GM21447 (cell line): ENCODE results near the gene TMEM131.
"Not testable (repeated sequence)": the region's sequence is repeated elsewhere in the genome, so short reads cannot be mapped to it uniquely, and the experiment has no call there.

Experiments used
- ATAC-seq: cut with Tn5 transposase; IDR thresholded peaks from one replicate; pipeline ENCODE4 v1.9.1; 2021; ENCODE audit not compliant: unreplicated experiment

Gene TMEM131, protein sequence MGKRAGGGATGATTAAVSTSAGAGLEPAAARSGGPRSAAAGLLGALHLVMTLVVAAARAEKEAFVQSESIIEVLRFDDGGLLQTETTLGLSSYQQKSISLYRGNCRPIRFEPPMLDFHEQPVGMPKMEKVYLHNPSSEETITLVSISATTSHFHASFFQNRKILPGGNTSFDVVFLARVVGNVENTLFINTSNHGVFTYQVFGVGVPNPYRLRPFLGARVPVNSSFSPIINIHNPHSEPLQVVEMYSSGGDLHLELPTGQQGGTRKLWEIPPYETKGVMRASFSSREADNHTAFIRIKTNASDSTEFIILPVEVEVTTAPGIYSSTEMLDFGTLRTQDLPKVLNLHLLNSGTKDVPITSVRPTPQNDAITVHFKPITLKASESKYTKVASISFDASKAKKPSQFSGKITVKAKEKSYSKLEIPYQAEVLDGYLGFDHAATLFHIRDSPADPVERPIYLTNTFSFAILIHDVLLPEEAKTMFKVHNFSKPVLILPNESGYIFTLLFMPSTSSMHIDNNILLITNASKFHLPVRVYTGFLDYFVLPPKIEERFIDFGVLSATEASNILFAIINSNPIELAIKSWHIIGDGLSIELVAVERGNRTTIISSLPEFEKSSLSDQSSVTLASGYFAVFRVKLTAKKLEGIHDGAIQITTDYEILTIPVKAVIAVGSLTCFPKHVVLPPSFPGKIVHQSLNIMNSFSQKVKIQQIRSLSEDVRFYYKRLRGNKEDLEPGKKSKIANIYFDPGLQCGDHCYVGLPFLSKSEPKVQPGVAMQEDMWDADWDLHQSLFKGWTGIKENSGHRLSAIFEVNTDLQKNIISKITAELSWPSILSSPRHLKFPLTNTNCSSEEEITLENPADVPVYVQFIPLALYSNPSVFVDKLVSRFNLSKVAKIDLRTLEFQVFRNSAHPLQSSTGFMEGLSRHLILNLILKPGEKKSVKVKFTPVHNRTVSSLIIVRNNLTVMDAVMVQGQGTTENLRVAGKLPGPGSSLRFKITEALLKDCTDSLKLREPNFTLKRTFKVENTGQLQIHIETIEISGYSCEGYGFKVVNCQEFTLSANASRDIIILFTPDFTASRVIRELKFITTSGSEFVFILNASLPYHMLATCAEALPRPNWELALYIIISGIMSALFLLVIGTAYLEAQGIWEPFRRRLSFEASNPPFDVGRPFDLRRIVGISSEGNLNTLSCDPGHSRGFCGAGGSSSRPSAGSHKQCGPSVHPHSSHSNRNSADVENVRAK (N-terminal part only)

DNA sequence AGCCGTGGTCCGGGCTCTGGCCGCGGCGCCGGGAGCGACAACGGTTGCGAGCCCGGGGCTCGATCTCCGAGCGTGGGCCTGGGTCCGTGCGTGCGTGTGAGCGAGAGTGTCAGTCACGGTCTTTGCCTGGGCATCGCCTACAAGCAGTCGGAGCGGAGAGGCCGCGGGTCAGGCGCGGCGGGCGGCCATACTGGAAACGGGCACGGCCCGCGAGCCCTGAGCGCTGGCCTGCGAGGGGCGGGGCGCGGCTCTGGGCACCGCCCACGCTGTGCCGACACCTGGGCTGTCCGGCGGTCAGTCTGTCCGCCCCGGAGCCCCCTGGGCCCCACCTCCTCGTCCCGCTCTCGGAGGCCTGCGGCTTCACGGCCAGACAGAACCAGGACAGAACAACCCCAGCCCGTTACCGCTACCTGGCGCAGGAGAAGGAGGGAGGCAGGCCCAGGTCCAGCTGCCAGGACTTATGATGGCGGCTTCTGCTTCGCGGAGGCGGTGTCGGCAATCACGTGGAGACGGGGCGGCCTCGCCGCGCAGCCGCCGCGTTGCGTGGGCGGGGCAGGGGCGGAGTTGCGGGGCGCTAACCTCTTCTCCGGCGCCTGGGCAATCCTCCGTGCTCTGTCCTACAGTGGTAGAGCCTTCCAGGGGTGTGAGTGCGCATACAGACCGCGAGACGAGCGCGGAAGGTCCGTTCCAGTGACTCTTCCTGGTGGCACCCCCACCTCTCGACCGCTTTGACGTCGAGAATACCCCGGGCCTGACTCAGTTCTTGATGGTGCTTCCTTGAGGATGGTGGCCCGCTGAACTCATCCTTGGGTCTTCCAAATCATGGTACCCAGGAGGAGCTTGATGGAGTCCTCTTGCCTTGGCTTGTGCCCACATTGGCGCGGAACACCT is at the start of gene TMEM131:
Gene TMEM131, minus strand, starts transcription at position 215 of the 891 bp plus-strand sequence. CDS start 286 bp downstream, outside the sequence.
- peak; percentile 76 for ATAC-seq

DNA sequence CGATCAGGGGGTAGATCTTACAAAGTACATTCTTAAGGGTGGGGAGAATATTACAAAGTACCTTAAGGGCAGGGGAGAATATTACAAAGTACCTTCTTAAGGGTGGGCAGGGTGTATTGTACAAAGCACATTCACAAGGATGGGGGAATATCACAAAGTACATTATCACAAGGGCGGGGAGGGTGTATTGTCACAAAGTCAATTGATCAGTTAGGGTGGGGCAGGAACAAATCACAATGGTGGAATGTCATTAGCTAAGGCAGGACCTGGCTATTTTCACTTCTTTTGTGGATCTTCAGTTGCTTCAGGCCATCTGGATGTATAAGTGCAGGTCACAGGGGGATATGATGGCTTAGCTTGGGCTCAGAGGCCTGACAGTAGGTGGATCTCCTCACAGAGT is 49.0 kb upstream of the TMEM131 start:
- not testable (repeated sequence) for ATAC-seq

DNA sequence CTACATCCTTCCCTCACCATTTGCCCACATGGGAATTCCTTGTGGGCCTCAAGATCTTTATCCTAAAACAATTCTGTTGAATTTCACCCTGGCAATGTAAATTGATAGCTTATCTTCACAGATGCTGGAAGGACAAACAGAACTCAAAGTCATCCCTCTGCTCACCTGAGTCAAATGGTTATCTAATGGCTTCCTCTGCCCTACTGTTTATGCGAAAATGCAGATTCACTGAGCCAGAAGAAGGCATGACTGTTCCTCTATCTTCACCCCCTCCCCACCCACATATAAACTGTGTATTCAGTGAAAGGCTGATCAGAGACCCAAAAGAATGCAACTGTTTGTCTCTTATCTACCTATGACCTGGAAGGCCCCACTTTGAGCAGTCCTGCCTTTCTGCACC is 47.4 kb upstream of the TMEM131 start:
- no peak for ATAC-seq

DNA sequence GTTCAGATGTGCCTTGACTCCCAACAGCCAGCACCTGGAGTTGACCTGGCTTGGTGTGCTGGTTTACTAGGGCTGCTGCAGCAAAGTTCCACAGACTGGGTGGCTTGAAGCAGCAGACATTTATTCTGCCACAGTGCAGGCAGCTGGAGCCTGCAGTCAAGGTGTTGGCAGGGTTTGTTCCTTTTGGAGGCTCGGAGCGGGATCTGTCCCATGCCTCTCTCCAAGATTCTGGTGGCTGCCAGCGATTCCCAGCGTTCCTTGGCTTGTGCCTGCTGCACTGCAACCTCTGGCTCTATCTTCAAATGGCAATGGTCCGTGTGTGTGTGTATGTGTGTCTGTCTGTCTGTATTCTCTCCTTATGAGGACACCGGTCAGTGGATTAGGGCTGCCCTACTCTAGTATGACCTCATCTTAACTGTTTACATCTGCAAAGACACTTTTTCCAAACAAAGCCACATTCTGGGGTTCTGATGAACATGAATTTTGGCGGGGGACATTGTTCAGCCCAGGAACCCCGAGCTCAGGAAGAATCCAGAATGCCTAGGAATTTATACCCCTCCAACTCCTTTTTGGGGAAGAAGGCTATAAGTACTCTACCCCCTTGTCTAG is 44.7 kb upstream of the TMEM131 start:
- no peak for ATAC-seq

DNA sequence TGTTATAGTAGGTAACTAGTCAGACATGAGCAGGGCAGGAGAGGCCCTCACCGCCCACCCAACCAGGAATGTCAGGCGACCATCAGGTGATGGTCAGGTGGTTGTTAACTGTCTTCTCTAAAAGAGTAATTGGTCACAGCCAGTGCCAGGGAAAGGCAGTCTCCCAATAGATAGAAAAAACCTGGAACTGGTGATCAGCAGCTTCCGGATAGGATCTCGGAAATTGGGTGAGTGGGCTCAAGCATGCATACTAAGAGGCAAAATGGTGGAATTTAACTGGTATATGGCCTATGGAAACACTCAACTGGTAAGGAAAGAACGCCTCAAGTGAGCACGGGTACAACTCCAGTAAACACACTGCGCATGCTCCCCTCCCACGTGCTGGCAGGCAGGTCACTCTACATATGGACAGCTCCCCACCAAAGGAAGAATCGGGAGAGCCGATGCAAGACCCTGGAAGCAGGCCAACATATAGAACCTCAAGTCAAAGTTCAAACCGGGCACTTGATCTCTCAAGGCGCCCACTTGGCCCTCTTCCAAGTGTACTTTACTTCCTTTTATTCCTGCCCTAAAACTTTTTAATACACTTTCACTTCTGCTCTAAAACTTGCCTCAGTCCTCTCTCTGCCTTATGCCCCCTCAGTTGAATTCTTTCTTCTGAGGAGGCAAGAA is 43.5 kb upstream of the TMEM131 start:
- ATAC-seq = no peak

DNA sequence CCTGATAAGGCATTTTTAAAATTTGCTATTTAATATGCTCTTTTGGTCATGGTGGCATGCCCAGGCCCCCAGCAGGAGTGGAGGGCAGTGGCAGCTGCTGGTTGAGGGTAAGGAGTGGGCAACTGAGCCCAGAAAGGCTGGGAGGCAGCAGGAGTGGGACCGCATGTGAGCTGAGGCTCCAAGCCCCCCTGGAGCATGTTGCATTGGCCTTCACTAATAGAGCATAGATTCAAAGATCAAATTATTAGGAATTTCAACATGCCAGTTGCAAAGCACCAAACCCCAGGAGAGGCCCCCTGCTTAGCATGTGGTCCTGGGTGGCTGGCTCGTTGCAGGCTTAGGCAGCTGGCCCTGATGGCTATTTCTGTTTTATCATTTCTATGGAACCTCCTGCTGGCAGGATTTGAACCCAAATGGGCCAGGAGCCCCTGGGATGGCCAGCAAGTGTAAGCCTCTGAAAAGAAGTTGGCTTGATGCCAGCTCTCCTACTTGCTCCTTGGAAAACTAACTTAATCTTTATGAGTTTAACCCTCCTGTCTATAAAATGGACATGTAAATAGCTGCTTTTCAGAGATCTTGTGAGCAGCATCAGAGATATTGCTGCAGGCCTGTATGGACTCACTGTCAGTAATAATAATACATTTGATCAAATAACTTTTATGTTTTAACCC is 42.1 kb upstream of the TMEM131 start:
- ATAC-seq = no peak

DNA sequence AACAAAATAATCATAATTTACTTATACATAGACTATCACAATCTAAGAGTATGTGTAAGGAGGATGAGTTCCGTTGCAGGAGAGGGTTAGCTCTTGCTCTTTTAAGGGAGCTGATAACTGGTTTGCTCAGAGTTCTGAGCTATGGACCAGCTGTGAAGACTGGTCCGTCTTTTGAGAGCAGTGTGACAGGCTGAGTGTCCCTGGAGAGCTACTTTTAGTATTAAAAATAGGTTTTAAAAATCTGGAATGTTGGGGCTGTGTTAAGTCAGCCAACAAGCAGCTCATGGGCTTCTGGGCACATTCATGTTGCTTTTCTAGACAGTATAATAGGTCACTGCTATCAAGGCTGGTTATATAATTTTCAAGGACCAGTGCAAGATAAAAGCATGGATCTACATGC is 41.5 kb upstream of the TMEM131 start:
- no peak for ATAC-seq

DNA sequence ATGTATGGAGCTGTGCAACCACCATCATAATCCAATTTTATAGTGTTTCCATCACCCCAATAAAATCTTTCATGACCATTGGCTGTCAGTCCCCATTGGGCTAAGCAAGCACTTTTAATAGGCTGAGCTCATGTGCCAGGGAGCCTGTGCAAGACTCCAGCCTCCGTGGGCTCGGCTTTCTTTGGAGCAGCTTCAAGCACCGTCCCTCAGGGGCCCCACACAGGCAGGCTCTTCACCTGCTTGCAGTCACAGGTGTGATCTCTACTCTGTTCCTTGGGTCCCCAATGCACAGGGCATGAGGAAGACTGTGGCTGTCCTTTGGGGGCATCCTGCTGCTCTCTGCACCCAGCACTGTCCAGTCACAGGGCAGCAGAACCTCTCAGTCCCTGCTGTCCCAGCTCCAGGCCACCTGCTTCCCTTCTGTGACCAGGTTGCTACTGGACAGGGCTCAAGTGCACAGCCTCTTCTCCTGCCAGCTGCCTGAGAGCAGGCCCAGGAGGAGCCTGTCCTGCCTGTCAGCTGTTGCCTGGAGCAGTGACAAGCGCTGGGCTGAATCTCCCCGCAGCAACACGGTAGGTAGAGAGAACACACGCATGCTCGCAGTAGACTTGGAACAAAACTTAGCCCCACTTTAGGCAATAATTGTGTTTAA is 40.7 kb upstream of the TMEM131 start:
- no peak for ATAC-seq

DNA sequence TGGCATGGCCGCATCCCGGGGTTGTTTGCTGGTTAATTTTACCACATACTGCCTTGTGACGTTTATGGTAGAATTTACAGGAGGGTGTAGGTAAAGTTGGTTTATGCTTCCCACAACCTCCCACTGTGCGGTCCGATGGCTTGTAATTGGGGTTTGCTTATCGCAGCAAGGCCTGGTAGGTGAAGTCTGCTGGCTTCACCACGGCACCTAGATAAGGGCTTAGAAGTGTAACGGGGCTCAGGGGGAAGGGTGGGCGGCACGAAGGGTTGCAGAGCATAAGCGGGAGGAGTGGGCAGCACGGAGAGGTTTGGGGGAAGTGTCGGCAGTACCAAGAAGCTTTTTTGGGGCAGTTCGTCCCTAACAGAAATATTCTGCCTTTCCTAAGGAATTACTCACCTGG is 39.0 kb upstream of the TMEM131 start:
- ATAC-seq = no peak

DNA sequence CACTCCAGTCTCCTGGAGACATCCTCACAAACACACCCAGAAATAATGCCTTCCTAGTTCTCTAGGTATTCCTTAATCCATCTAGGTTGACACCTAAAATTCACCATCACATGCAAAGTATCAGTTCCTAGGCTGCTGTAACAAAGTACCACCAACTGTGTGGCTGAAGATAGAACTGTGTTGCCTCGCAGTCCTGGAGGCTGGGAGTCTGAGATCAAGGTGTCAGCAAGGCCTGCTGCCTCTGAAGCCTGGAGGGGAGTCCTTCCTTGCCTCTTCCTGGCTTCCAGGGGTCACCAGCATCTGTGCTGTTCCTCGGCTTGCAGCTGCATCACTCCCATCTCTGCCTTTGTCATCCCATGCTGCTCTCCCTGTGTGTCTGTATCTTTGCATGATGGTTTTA is 36.3 kb upstream of the TMEM131 start:
- ATAC-seq = no peak

DNA sequence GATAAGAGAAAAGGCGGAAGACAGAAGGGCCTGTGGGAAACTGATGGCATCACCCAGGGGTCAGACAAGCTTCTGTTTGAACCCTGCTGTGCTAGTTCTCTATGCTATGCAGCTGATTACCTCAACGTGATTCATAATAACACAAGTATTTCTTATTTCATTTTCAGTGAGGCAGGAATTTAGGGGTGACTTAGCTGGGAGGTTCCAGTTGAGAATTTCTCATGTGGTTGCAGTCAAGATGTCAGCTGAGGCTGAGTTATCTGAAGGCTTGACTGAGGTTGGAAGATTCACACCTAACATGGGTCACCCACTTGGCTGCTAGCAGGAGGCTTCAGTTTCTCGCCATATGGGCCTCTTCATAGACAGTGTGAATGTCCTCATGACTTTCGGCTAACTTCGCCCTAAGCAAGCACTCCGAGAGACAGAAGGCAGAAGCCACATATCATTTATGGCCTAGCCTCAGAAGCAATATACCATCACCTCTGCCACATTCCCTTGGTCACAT is 34.0 kb upstream of the TMEM131 start:
- no peak for ATAC-seq

DNA sequence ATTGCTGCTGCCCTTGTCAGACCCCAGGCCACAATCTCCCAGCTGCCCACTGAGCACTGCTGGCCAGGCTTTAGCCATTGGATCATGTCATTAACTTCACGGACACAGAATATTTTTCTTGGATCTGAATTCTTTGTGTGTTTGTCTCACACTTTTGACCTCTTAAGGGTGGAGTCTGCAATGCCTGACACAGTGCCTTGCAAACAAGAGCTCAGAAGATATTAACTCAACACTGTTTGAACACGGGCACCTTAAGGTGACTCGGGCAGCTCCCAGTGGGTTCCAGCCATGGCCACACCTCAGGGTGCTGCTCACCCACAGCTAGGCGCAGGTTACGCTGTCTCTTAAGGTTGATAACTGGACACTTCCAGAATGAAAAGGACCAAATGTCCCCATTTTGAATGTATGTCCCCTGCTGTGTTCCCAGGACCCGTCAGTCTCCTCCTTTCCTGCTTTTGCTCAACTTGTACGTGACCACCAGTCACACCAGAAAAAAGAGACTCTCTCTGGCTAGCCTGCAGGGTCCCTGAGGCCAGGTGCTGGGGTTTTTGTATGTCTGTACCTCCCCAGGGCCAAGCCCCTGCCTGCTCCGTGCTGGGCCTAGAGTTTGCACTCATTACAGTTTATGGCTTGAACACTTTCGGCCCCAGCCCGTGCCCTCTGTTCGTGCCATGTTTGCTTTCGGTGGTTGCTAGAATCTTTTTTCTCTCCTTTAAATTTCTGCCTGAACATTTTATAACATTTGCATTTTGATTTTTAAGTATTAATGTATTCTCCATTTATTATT is 33.4 kb upstream of the TMEM131 start:
- no peak for ATAC-seq

DNA sequence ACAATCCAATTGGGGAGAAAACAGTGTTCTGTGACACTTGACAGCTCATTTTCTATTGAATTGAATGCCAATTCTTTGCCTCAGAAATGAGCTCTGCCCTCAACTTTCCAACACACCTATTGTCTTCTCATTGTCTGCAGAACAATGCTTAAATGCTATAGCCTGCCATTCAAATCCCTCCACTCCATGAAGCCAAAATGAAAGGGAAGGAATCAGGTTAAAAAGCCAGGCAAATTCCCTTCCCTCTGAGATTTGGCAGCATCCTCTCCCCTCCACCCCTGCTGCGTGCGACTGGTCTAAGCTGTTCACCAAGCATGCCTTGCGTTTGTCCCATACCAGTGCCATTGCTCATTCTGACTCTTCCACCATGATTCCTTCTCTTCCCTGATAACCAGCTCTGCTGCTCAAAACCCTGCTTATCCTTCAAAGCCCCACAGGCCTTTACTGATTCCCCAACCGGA is 32.4 kb upstream of the TMEM131 start:
- ATAC-seq = no peak

DNA sequence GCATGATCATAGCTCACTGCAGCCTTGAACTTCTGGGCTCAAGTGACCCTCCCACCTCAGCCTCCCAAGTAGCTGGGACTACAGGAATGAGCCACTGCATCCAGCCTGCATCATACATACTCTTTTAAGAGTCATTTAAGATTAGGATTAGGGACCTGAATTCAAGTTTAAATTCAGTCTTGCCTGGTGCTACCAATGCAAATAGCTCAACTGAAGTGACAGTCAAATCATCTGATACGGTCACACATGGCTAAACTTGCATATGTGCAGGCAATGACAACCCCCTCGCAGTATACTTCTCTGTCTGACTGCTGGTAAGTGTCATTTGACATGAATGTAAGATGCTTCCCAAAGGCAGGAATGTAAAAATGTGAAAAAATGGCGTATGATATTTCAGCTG is 31.8 kb upstream of the TMEM131 start:
- peak; percentile 37 for ATAC-seq

DNA sequence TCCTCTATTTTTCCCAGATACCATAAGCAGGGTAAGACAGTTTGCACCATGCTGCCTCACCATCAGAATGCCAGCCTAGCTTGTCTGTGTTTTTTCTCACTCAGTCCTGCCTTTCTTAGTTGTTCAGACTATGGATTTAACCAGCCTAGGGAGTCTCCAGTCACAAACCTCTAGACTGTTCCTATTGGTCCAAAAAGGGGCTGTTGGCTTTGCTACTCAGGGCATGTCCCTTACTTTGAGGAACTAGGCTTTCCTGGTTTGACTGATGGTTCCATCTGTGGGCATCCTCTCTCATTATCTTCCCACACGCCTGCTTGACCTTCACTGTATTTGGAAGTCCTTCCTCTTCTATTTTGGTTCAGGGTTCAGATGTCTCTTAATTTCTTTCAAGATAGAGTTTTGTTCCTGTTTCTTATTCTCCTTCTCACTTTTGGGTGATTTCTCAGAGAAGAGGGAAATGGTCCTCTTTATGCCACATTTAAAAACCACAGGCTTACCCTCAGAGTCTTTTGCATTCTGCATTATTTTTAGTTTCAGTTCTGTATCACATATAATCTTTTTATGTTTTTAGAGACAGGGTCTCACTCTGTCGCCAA is 31.3 kb upstream of the TMEM131 start:
- peak; percentile 87 for ATAC-seq

DNA sequence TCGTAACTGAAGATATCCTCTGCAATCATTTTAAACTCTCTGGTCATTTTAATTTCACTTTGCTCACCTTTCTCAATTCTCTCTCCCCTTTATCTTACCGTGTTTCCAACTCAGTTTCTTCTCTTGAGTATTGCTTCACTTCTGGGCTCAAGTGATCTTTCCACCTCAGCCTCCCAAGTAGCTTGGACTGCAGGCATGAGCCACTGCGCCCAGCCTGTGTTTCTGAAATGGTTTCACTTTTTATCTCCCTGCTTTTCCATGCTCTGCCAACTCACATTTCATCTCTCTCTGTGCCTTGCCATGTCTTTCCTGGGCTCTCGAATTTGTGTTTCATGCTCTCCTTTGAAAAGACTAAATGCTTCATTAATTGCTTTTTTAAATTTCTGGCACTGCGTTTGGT is 30.5 kb upstream of the TMEM131 start:
- ATAC-seq = no peak
